Astrocyte (in vitro differentiated cells and primary cell): Measurements from ENCODE around the gene C19orf73. TPM values are rescaled to one million over a fixed set of nuclear protein-coding genes. Genes with fewer than 3 reads are reported as not detected.

Experiments used
- DNase-seq: peaks from one replicate; pipeline ENCODE4 v3.0.0-alpha.2; 2010; ENCODE audit warnings: low read depth
- FAIRE-seq: peaks from 2 replicates; lab custom pipeline; 2011; peaks lifted over from hg19 to GRCh38; lab: Jason Lieb, UNC
- H2AFZ ChIP-seq: 2 replicates; pipeline ENCODE4 v1.6.0; 2012; ENCODE audit warnings: low read depth, low read length, inconsistent platforms
- H3K27ac ChIP-seq: 2 replicates; pipeline ENCODE4 v1.5.1; 2011; ENCODE audit warnings: low read depth, low read length, inconsistent platforms
- H3K27me3 ChIP-seq: 2 replicates; pipeline ENCODE4 v1.6.0; 2011; ENCODE audit warnings: low read length, inconsistent platforms; ENCODE audit not compliant: insufficient read depth
- H3K36me3 ChIP-seq: 2 replicates; pipeline ENCODE4 v1.5.1; 2011; ENCODE audit warnings: low read length, inconsistent platforms; ENCODE audit not compliant: insufficient read depth
- H3K4me1 ChIP-seq: 2 replicates; pipeline ENCODE4 v1.5.1; 2011; ENCODE audit warnings: low read length, inconsistent platforms; ENCODE audit not compliant: insufficient read depth
- H3K4me2 ChIP-seq: 2 replicates; pipeline ENCODE4 v1.6.0; 2012; ENCODE audit warnings: low read length, inconsistent platforms
- H3K4me3 ChIP-seq: 2 replicates; pipeline ENCODE4 v1.5.1; 2011; ENCODE audit warnings: low read depth, mild to moderate bottlenecking, low read length, inconsistent platforms; ENCODE audit not compliant: insufficient read depth
- H3K79me2 ChIP-seq: 2 replicates; pipeline ENCODE4 v1.6.0; 2012; ENCODE audit warnings: mild to moderate bottlenecking, low read length, inconsistent platforms; ENCODE audit not compliant: insufficient read depth
- H3K9ac ChIP-seq: 2 replicates; pipeline ENCODE4 v1.6.0; 2012; ENCODE audit warnings: mild to moderate bottlenecking, low read length, inconsistent platforms
- H3K9me3 ChIP-seq: 2 replicates; pipeline ENCODE4 v1.5.1; 2012; ENCODE audit warnings: low read depth, mild to moderate bottlenecking, low read length, inconsistent platforms; ENCODE audit not compliant: insufficient read depth
- H4K20me1 ChIP-seq: 2 replicates; pipeline ENCODE4 v1.6.0; 2012; ENCODE audit warnings: low read length, inconsistent platforms; ENCODE audit not compliant: insufficient read depth
- H3K27ac Mint-ChIP-seq: one replicate; pipeline ENCODE4 v1.8.0; 2021; ENCODE audit warnings: mild to moderate bottlenecking, mixed read lengths; ENCODE audit not compliant: unreplicated experiment
- H3K27me3 Mint-ChIP-seq: one replicate; pipeline ENCODE4 v1.8.0; 2021; ENCODE audit warnings: low read depth, mixed read lengths; ENCODE audit not compliant: unreplicated experiment
- H3K36me3 Mint-ChIP-seq: one replicate; pipeline ENCODE4 v1.8.0; 2021; ENCODE audit warnings: low read depth, mixed read lengths; ENCODE audit not compliant: unreplicated experiment
- H3K4me1 Mint-ChIP-seq: one replicate; pipeline ENCODE4 v1.8.0; 2021; ENCODE audit warnings: low read depth, mixed read lengths; ENCODE audit not compliant: unreplicated experiment
- H3K4me3 Mint-ChIP-seq: one replicate; pipeline ENCODE4 v1.8.0; 2021; ENCODE audit warnings: mild to moderate bottlenecking, moderate library complexity, mixed read lengths; ENCODE audit not compliant: unreplicated experiment
- H3K9me3 Mint-ChIP-seq: one replicate; pipeline ENCODE4 v1.8.0; 2021; ENCODE audit warnings: mild to moderate bottlenecking, mixed read lengths; ENCODE audit not compliant: unreplicated experiment
- EZH2 ChIP-seq: IDR thresholded peaks from 2 replicates; pipeline ENCODE4 v1.6.1; 2012; ENCODE audit warnings: mild to moderate bottlenecking, low read length, inconsistent platforms; ENCODE audit not compliant: insufficient read depth
- total RNA-seq: library from RNA; stranded (reverse); gene quantifications from 2 replicates; pipeline ENCODE4 v1.2.1, GENCODE V29; 2021
- TF ChIP-seq, protein P1 (sequence below): IDR thresholded peaks from 2 replicates; pipeline ENCODE4 v1.5.1; 2011; ENCODE audit warnings: low read depth, mild to moderate bottlenecking, inconsistent platforms, low read length, moderate library complexity; ENCODE audit not compliant: insufficient read depth

Gene C19orf73
- total RNA-seq, 1 donor from 2014 or later, result 0.73 TPM

DNA sequence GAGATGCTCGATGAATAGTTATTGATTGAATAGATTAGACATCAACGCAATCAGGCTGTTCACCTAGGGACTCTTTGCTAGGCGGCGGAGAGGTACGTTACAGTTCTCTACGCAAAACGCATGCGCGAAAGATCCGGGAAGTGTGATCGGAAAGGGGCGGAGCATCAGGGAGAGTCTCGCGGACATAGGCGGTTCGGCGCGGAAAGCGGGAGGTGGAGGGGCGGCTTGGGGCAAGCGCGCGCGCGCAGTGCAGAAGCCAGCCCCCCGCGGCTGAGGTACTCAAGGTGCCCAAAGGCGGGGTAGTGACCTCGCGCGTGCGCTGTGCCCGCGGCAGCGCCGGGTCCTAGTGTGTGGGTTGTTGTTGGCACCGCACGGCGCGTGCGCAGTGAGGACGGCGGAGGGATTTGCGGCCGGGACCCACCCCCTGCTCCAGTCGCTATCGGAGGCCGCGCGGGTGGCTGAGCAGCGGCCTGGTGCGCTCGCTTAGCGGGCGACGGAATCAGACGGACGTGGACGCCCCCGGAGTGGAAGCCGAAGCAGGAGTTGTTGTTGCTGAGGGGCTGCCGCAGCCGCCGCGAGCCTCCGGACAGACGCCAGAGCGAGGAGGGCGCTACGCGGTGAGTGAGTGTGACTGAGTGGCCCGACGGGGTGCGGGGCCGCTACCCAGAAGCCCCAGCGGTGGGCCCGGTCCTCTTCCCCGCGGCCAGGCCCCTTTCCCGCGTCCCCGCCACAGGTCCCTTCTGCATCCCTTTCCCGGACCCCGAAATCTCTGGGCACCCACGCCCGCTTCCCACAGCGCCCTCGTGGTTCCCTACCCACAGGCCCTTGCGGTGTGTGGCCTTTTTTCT is 33.7 kb downstream of the C19orf73 start, which contains the start of gene SNRNP70:
Gene SNRNP70, plus strand, starts transcription at position 432 of the 848 bp plus-strand sequence. CDS start 964 bp downstream, outside the sequence.
- Histone ChIP-seq H3K27ac (peak within 1 kb of the TSS; percentile 91), H3K4me3 (peak within 1 kb of the TSS; percentile 81), H3K9me3 (peaks cover 3% of the 10 kb centered on the region), H3K36me3 (peaks cover 14% of the 10 kb centered on the region), H3K27me3 (no peaks in the 10 kb centered on the region), H3K4me1 (peaks cover 19% of the 10 kb centered on the region), H2AFZ (peak within 1 kb of the TSS; percentile 90), H3K79me2 (peaks cover 47% of the 10 kb centered on the region), H3K9ac (peak within 1 kb of the TSS; percentile 94), H4K20me1 (peaks cover 43% of the 10 kb centered on the region), H3K4me2 (peak within 1 kb of the TSS; percentile 95)
- peak; percentile 13 for FAIRE-seq
- peaks cover 14% of the 10 kb centered on the region for H3K36me3 Mint-ChIP-seq
- peaks cover 3% of the 10 kb centered on the region for H3K27me3 Mint-ChIP-seq
- no peak for TF ChIP-seq EZH2
- TF ChIP-seq, protein P1, sequence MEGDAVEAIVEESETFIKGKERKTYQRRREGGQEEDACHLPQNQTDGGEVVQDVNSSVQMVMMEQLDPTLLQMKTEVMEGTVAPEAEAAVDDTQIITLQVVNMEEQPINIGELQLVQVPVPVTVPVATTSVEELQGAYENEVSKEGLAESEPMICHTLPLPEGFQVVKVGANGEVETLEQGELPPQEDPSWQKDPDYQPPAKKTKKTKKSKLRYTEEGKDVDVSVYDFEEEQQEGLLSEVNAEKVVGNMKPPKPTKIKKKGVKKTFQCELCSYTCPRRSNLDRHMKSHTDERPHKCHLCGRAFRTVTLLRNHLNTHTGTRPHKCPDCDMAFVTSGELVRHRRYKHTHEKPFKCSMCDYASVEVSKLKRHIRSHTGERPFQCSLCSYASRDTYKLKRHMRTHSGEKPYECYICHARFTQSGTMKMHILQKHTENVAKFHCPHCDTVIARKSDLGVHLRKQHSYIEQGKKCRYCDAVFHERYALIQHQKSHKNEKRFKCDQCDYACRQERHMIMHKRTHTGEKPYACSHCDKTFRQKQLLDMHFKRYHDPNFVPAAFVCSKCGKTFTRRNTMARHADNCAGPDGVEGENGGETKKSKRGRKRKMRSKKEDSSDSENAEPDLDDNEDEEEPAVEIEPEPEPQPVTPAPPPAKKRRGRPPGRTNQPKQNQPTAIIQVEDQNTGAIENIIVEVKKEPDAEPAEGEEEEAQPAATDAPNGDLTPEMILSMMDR, result no peak
- peak within 1 kb of the TSS; percentile 99 for H3K4me3 Mint-ChIP-seq
- peak; percentile 97 for DNase-seq
- no peaks in the 10 kb centered on the region for H3K9me3 Mint-ChIP-seq
- H3K27ac Mint-ChIP-seq, result peak within 1 kb of the TSS; percentile 95
- peaks cover 4% of the 10 kb centered on the region for H3K4me1 Mint-ChIP-seq

DNA sequence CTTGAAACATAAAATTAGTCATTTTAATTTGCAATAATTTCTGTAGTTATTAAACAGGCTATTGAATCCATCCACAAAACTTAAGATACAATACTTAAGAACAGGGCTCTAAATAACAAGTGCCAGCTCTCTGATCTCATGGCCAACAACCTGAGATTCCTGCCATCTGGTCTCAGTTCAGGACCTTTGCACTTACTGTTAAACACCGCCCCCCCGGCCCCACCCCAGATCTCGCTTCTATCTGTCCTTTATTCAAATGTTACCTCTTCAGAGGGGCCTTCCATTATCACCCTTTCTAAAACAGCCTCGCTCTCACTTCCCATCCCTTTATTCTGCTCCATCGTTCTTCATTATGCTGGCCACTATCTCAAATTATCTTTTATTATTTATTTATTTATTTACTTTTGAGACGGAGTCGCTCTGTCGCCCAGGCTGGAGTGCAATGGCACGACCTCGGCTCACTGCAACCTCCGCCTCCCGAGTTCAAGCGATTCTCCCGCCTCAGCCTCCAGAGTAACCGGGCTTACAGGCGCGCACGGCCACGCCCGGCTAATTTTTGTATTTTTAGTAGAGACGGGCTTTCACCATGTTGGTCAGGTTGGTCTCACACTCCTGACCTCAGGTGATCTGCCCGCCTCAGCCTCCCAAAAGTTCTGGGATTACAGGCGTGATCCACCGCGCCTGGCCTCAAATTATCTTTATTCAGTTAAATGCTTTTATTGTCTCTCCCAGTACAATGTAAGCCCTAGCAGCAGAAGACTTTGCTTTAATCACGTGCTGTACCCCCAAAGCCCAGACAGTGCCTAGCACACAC is 34.5 kb downstream of the C19orf73 start:
- TF ChIP-seq, protein P1, result no peak
- TF ChIP-seq EZH2, result no peak
- DNase-seq (no peak), FAIRE-seq (no peak)
- Histone ChIP-seq H3K79me2 (peaks cover 40% of the 10 kb centered on the region), H3K9me3 (peaks cover 3% of the 10 kb centered on the region), H3K9ac (peak overlapping the region; percentile 94), H3K27ac (peak overlapping the region; percentile 91), H3K36me3 (peaks cover 12% of the 10 kb centered on the region), H3K27me3 (no peaks in the 10 kb centered on the region), H2AFZ (peak overlapping the region; percentile 90), H3K4me1 (peaks cover 19% of the 10 kb centered on the region), H4K20me1 (peaks cover 35% of the 10 kb centered on the region), H3K4me2 (peak overlapping the region; percentile 95), H3K4me3 (peak overlapping the region; percentile 81)
- Mint-ChIP-seq H3K4me3 (peak overlapping the region; percentile 99), H3K9me3 (no peaks in the 10 kb centered on the region), H3K36me3 (peaks cover 12% of the 10 kb centered on the region), H3K27ac (peak overlapping the region; percentile 22), H3K27me3 (peaks cover 5% of the 10 kb centered on the region), H3K4me1 (peaks cover 4% of the 10 kb centered on the region)
